Stimulated activated effector memory CD8-positive, alpha-beta T cell treated with anti-CD3 and anti-CD28 coated beads, Interleukin-12 subunit alpha, Interleukin-12 subunit beta, amount 100 ng/mL, for 72 hours (primary cell): ENCODE results near the gene ANKH.
"Not testable (repeated sequence)": the region's sequence is repeated elsewhere in the genome, so short reads cannot be mapped to it uniquely, and the experiment has no call there.

Experiments
- ATAC-seq: fragments of 150-1000 bp; cut with Tn5 transposase; 2 replicates; pipeline ENCODE4 v1.10.0; 2021
- DNase-seq, 2 donors: peaks; one replicate each; pipeline ENCODE4 v3.0.0; 2021 to 2022; ENCODE audit warnings: low spot score in 2 of 2
- H3K27ac Mint-ChIP-seq: one replicate; pipeline ENCODE4 v1.8.0; 2022; ENCODE audit warnings: mild to moderate bottlenecking, mixed read lengths
- H3K36me3 Mint-ChIP-seq: one replicate; pipeline ENCODE4 v1.8.0; 2022; ENCODE audit warnings: mild to moderate bottlenecking, mixed read lengths
- H3K4me1 Mint-ChIP-seq: one replicate; pipeline ENCODE4 v1.8.0; 2022; ENCODE audit warnings: mixed read lengths
- H3K4me3 Mint-ChIP-seq: one replicate; pipeline ENCODE4 v1.8.0; 2022; ENCODE audit warnings: mild to moderate bottlenecking, mixed read lengths
- H3K9me3 Mint-ChIP-seq: one replicate; pipeline ENCODE4 v1.8.0; 2022; ENCODE audit warnings: mixed read lengths

ANKH gene

DNA sequence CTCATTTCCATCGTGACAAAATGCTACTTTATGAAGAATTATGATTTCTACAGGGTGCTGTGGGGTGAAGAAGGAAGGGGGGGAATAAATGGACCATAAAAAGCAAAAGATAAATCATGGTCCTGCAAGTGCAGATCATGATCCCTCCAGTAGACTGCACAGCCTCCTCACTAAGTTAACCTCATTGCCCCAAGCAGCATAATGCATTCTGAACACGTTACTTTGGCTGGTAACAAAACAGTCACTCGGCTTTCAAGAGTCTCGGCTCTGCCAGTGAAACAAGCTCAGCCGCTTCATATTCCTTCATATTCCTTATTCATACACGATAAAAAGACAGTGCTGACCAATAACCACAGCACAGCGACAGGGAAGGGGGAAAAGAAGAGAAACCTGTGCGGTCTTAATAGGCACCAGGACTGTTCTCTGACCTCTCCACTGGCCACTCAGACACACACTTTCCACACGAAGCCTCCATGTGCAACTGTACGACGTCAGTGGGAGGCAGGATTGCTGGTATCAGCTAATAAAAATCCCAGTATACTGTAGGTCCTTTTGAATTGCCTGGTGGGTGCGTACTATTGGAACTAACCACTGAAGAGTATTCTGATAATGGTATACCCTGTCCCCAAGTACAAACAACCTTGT, 60.5 kb downstream of the ANKH start:
- no peak for DNase-seq

DNA sequence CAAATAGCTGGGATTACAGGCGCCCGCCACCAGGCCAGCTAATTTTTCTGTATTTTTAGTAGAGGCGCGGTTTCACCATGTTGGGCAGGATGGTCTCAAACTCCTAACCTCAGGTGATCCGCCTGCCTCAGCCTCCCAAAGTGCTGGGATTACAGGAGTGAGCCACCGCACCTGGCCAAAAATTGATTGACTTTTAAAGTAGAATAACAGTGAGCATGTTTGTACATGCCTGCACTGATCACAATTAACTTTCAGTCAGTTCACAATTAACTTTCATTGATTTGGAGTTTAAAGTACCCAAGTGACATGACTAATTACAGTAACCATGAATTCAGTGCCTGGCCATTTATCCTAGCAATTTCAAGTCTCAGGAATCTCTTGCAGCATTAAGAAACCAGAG, 61.3 kb downstream of the ANKH start:
- DNase-seq (no peak), ATAC-seq (no peak)
- peaks cover 41% of the 10 kb centered on the region for H3K4me1 Mint-ChIP-seq
- H3K4me3 Mint-ChIP-seq: peak overlapping the region; percentile 66
- H3K9me3 Mint-ChIP-seq: no peaks in the 10 kb centered on the region
- peaks cover 29% of the 10 kb centered on the region for H3K36me3 Mint-ChIP-seq
- H3K27ac Mint-ChIP-seq: peak overlapping the region; percentile 88

More for the DNA sequence above, 60.5 kb downstream of the ANKH start:
- H3K4me1 Mint-ChIP-seq: peaks cover 43% of the 10 kb centered on the region
- peaks cover 28% of the 10 kb centered on the region for H3K36me3 Mint-ChIP-seq
- no peak for ATAC-seq
- peak overlapping the region; percentile 88 for H3K27ac Mint-ChIP-seq
- H3K4me3 Mint-ChIP-seq: peak overlapping the region; percentile 66
- H3K9me3 Mint-ChIP-seq: no peaks in the 10 kb centered on the region

DNA sequence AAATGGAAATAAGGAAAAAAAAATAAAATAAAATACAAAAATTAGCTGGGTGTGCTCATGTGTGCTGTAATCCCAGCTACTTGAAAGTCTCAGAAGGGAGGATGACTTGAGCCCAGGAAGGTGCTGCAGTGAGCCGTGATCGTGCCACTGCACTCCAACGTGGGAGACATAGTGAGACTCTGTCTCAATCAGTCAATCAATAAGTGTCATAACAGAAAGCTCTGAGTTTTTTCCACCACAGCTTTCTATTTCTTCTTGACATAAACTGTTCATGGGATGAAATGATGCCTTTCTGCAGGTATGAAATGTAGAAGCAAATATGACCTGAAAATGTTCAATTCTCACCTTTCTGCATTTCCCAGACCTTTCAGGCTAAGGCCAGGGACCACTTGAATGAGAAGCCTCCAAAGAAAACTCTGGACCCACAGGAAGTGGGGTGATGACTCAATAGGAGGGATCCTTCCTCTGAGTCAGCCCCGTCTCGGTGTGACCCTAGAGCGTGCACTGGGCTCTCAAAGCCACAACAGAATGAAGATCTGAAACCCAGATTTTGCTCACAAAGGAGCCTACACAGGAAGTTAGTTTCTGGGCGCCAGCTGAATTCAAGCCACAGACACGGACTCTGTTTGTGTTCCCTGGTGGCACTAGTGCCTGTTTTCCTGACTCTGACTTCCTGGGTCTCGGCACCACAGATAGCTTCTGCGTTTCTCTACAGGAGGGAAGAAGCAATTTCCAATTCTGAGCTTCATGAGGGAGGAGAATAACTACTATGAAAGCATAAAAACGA, 62.0 kb downstream of the ANKH start:
- Mint-ChIP-seq H3K36me3 (peaks cover 29% of the 10 kb centered on the region), H3K27ac (peak overlapping the region; percentile 88), H3K9me3 (no peaks in the 10 kb centered on the region), H3K4me3 (peak overlapping the region; percentile 66), H3K4me1 (peaks cover 41% of the 10 kb centered on the region)
- peak; percentile 60 to 91 for DNase-seq
- peak; percentile 99 for ATAC-seq

DNA sequence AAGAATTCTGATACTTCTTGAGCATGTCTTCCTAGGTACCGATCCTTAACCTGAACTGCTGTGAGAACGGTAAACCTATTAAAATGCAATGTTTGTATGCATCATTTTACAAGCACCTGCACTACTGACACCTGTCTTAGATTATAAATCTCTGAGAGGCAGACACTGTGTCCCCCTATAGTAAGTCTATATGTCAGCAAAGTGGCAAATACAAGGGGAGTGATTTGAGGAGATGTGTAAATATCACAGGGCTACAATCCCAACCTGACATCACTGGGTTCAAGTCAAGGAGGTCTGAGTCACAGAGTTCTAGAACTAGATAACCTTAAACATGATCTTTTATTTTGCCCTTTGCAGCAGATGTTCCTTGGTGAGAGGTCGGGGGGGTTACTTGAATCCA, 64.1 kb downstream of the ANKH start:
- H3K9me3 Mint-ChIP-seq: peaks cover 2% of the 10 kb centered on the region
- H3K27ac Mint-ChIP-seq: no peak overlapping the region
- H3K36me3 Mint-ChIP-seq: peaks cover 20% of the 10 kb centered on the region
- ATAC-seq: no peak
- H3K4me3 Mint-ChIP-seq: no peak overlapping the region
- peaks cover 35% of the 10 kb centered on the region for H3K4me1 Mint-ChIP-seq
- DNase-seq: no peak

DNA sequence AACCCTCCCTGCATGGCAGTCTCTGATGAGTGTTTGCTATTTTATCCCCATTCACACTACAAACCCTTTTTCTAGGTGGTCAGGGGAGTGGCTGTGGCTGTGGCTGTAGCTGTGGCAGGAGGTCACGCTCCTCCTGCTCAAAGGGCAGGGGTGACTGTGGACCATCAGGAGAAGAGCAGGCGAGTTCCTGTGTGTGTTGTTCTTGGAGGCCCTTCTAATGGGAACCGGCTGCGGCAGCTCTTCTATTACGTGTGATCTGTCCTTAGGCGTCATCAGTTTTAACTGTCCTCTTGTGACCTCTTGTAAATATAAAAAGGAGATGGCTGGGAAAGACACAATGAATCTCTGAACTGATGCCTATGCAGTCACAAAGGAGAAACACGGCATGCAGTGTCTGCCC, 65.1 kb downstream of the ANKH start:
- H3K4me1 Mint-ChIP-seq: peaks cover 39% of the 10 kb centered on the region
- H3K4me3 Mint-ChIP-seq: no peak overlapping the region
- peaks cover 2% of the 10 kb centered on the region for H3K9me3 Mint-ChIP-seq
- ATAC-seq: no peak
- DNase-seq: no peak
- peak overlapping the region; percentile 50 for H3K27ac Mint-ChIP-seq
- peaks cover 23% of the 10 kb centered on the region for H3K36me3 Mint-ChIP-seq

DNA sequence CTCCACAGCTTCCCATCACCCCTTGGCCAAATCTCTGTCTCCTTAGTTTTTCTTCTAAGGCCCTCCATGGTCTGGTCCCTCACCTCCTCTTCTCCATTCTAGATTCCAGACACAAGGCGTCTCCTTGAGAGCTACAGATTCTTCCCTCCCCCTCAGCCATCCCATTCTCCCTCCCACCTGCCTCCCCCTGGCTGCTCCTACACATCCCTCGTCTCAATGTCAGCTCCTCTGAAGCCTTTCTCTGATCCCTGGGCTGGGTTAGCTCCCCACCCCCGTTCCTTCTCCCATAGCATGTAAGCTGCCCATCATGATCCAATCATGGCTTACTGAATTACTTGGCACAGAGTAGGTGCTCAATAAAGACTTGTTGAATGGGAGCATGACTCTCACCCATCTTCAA, 69.0 kb downstream of the ANKH start:
- peaks cover 2% of the 10 kb centered on the region for H3K9me3 Mint-ChIP-seq
- peaks cover 40% of the 10 kb centered on the region for H3K4me1 Mint-ChIP-seq
- ATAC-seq: no peak
- H3K27ac Mint-ChIP-seq: no peak overlapping the region
- peaks cover 35% of the 10 kb centered on the region for H3K36me3 Mint-ChIP-seq
- DNase-seq: no peak
- H3K4me3 Mint-ChIP-seq: no peak overlapping the region

DNA sequence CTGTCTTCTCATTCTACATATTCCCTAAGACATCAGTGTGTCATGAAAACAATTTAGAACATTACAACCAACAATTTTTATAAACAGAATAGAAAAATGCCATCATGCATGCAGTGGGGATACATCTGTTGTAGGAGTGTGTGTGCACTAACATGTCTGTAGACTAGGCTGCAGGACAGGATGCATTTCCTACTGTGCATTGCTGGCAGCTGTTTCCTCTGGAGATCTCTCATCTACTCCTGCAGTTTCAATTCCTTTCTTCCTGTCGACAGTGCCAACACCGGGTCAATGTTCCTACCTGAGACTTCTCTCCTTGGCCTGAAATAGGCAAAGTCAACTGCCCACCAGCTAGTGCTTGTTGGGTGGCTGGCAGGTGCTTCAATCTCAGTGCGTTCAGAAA, 69.8 kb downstream of the ANKH start:
- Mint-ChIP-seq H3K27ac (no peak overlapping the region), H3K4me1 (peaks cover 40% of the 10 kb centered on the region), H3K36me3 (peaks cover 29% of the 10 kb centered on the region), H3K4me3 (no peak overlapping the region), H3K9me3 (peaks cover 2% of the 10 kb centered on the region)
- DNase-seq: no peak
- ATAC-seq: no peak

DNA sequence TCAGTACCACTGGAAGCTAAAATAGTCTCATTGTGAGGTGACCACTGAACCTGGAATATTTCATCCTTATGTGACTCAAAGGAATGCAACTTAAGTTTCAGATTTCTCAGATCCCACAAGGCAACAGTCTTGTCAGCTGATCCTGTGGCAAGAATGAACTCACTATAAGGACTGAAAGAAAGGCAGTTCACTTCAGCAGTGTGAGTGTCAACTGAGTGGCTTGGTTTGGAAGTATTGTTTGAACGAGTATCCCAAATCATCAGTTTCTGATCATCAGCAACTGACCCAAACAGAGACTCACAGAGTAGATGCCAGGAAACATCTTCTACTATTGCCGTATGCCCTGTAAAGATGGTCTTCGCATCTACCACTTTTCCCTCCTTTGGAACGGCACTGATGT, 74.2 kb downstream of the ANKH start:
- not testable (repeated sequence) for H3K27ac Mint-ChIP-seq, ATAC-seq, H3K9me3 Mint-ChIP-seq, H3K4me3 Mint-ChIP-seq, DNase-seq
- H3K4me1 Mint-ChIP-seq: peaks cover 28% of the 10 kb centered on the region
- H3K36me3 Mint-ChIP-seq: peaks cover 34% of the 10 kb centered on the region

DNA sequence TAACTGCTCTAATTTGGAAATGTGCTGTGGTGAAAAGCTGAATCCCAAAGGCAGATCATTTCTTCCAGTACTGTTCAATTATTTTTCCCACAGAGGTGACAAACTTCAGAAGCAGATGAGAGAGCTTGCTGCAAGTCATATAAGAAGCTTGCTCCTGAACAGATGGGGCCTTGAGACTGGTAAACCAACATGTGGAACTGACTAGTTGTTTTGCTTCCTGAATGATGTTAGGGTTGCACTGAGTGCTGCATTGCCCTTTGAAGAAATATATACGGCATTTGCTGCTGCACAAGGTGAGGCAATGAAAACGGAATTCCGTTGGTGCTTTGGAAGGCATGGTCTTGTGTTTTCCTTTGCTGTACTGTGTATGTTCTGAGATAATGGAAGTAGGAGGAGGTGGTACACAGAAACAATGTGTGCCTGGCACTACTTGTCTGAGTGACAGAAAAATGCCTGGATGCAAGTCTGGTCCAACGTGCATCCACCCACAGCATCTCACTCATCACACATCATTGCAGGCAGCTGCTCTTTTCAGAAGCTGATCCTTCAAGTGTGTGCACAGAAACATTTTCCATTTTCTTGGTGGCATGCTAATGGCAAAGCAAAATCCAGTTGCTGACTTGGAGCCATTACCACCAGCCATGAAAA, 76.9 kb downstream of the ANKH start:
- H3K4me3 Mint-ChIP-seq: no peak overlapping the region
- H3K4me1 Mint-ChIP-seq: peaks cover 17% of the 10 kb centered on the region
- no peak overlapping the region for H3K27ac Mint-ChIP-seq

DNA sequence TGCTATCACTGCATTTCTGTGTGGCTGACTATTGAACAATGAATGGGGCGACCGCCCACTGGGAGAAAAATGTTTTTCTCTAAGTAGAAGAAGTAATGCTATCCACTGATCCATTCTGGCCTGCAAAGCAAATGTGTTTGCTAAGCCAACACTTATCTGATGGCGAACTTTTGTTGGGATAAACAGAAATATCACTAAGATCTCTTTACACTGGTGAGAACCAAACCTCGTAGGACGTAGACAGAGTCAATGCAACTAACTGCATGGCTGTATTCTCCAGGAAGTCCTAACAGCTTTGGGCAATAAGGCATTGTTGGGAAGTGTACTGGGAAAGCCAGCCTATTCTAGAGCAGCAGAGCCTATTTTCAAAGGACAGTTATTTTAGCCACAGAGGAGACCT, 77.7 kb downstream of the ANKH start:
- peaks cover 12% of the 10 kb centered on the region for H3K4me1 Mint-ChIP-seq
- H3K9me3 Mint-ChIP-seq: no peaks in the 10 kb centered on the region
- ATAC-seq (no peak), DNase-seq (no peak)
- peaks cover 25% of the 10 kb centered on the region for H3K36me3 Mint-ChIP-seq
- no peak overlapping the region for H3K4me3 Mint-ChIP-seq
- H3K27ac Mint-ChIP-seq: no peak overlapping the region

More for the DNA sequence above, 76.9 kb downstream of the ANKH start:
- ATAC-seq: no peak
- no peak for DNase-seq
- peaks cover 25% of the 10 kb centered on the region for H3K36me3 Mint-ChIP-seq
- H3K9me3 Mint-ChIP-seq: no peaks in the 10 kb centered on the region

DNA sequence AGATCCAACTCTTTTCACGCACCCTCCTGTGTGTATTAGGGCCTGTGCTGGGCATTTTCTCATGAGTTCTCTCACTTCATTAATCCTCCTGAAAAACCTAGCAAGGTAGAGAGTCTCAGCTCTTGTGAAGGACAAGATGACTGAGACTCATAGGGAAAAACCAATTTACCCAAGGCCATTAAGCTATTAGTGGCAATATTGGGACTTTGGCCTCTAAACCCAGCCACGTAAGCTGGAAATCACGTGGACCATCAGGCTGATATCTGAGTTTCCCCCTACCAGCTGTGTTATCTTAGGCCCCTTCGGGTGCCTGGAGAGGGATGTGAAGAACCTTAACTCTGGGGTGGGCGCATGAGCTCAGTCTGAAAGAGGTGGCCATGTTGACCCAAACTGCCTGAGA, 80.7 kb downstream of the ANKH start:
- H3K36me3 Mint-ChIP-seq: peaks cover 16% of the 10 kb centered on the region
- H3K4me3 Mint-ChIP-seq: no peak overlapping the region
- H3K4me1 Mint-ChIP-seq: peaks cover 8% of the 10 kb centered on the region
- no peak for ATAC-seq
- no peak for DNase-seq
- no peaks in the 10 kb centered on the region for H3K9me3 Mint-ChIP-seq
- H3K27ac Mint-ChIP-seq: no peak overlapping the region

DNA sequence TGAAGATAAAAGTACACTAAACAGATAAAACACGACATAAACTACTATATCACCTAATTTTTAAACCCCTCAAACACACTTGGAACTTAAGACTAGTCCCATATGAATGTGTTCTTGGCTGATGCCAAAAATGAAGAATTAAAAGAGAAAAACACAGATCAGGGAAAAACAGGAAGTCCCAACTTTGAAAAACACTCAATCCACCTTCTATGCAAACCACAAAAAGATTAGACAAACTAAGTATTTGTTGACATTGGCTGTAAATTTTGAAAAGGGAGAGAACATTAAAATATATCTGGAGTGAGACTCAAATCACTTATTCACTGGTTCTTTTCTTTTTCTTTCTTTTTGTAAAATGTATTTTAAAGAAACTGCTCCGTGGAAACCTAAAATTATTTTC, 81.4 kb downstream of the ANKH start:
- H3K27ac Mint-ChIP-seq: no peak overlapping the region
- no peak overlapping the region for H3K4me3 Mint-ChIP-seq
- H3K36me3 Mint-ChIP-seq: peaks cover 13% of the 10 kb centered on the region
- no peaks in the 10 kb centered on the region for H3K9me3 Mint-ChIP-seq
- H3K4me1 Mint-ChIP-seq: peaks cover 8% of the 10 kb centered on the region
- no peak for ATAC-seq
- no peak for DNase-seq

DNA sequence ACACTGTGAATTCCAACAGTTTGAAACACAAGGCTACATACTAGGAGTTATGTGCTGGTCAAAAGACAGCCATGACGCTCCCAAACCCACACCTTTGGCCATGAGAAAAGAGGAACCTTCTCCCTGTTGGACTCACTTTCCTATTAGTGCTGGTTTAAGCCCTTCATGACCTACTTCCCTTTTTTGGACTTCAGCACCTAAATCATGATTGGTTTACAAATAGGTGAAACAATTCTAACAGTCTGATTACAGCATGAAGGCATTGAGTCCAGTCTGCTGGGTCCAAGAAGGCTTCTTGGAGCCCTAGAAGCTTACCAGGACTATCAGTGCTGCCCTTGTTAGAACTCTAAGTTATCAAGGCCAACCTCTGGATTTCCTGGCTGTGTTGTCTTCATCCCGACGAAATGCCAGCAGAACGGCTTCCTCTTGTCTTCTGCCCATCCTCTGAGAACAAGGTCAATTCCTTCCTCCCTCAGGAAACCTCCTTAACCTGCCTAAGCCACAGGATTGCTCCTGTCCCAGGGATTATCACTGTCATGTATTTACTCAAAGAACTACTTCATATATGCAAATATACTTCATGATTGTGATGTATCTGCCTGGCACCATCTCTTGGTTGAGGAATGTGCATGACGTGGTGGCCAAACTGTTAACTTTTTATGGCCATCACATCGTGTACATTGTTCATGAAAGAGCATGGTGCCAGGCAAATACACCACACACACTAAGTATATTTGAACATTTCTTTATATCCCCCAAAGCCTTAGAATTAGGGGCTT, 83.6 kb downstream of the ANKH start:
- H3K9me3 Mint-ChIP-seq: no peaks in the 10 kb centered on the region
- peaks cover 7% of the 10 kb centered on the region for H3K36me3 Mint-ChIP-seq
- no peak overlapping the region for H3K4me3 Mint-ChIP-seq
- no peak for DNase-seq
- H3K4me1 Mint-ChIP-seq: peaks cover 19% of the 10 kb centered on the region
- H3K27ac Mint-ChIP-seq: no peak overlapping the region
- ATAC-seq: no peak

DNA sequence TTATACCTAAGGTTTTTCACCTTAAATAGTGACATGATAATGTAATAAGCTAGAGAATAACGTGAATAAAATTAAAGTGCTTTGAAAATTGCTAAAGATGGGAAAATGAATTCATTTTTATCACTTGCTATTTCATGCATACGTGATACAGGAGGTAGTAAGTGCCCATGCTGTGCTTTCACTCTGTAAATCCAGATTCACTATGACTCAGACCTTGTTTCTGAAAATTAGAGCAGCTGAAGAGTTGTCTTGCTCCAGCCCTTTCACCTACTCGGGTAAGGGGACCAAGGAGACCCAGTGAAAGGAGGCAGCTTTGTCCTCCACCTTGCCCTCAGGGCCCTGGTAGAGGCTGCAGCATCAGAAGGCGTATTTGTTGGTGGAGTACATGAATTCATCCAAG, 87.9 kb downstream of the ANKH start:
- peaks cover 34% of the 10 kb centered on the region for H3K4me1 Mint-ChIP-seq
- DNase-seq: peak in 1 of 2 donors; percentile 53
- no peak overlapping the region for H3K4me3 Mint-ChIP-seq
- no peak overlapping the region for H3K27ac Mint-ChIP-seq
- peak; percentile 94 for ATAC-seq
- H3K36me3 Mint-ChIP-seq: peaks cover 31% of the 10 kb centered on the region
- no peaks in the 10 kb centered on the region for H3K9me3 Mint-ChIP-seq

DNA sequence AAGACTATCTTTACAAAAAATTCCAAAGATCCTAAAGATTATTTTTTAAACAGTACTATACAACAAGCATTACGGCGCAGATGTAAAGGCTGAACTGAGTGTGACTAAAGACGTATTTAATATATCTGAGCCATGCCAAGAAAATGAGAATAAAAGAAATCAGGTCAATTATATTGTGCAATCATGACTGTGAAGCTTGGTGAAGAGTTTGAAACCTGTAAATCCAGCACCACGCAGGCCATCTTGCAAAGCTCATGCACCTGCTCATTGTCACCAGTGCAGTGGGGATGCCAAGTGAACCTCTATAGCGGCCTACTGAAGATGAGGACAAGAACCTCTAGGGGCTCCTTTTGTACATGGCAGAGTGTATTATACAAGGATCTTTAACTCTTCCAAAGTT, 89.0 kb downstream of the ANKH start:
- Mint-ChIP-seq H3K27ac (no peak overlapping the region), H3K4me1 (peaks cover 43% of the 10 kb centered on the region), H3K36me3 (peaks cover 35% of the 10 kb centered on the region), H3K9me3 (no peaks in the 10 kb centered on the region), H3K4me3 (no peak overlapping the region)
- no peak for ATAC-seq
- DNase-seq: no peak
